SK-N-SH treated with all-trans-retinoic acid at 6 μM for 48 hours (cell line): ENCODE results near the gene RERE.
"Not testable (repeated sequence)": the region's sequence is repeated elsewhere in the genome, so short reads cannot be mapped to it uniquely, and the experiment has no call there.

Experiments
- ARNTL ChIP-seq: fragments of 450-650 bp; formaldehyde crosslinking; IDR thresholded peaks from 2 replicates; pipeline ENCODE4 v1.5.0; 2020; ENCODE audit warnings: low read depth, mild to moderate bottlenecking, moderate library complexity, borderline replicate concordance
- CSDC2 ChIP-seq: fragments of 250-450 bp; sonication (Bioruptor Pico); IDR thresholded peaks from 2 replicates; pipeline ENCODE4 v1.5.0; 2020; ENCODE audit warnings: mild to moderate bottlenecking, moderate library complexity
- CSRNP3 ChIP-seq: fragments of 250-450 bp; sonication (Bioruptor Pico); IDR thresholded peaks from 2 replicates; pipeline ENCODE4 v1.5.1; 2021; ENCODE audit warnings: mild to moderate bottlenecking, moderate library complexity
- TCF4 ChIP-seq: fragments of 250-450 bp; sonication (Bioruptor Pico); IDR thresholded peaks from 2 replicates; pipeline ENCODE4 v1.8.0; 2021; ENCODE audit warnings: mild to moderate bottlenecking, moderate library complexity, borderline replicate concordance
- TSHZ2 ChIP-seq: fragments of 250-450 bp; sonication (Bioruptor Pico); IDR thresholded peaks from 2 replicates; pipeline ENCODE4 v1.5.0; 2020; ENCODE audit warnings: mild to moderate bottlenecking, moderate library complexity
- ZC3H10 ChIP-seq: fragments of 250-450 bp; sonication (Bioruptor Pico); IDR thresholded peaks from 2 replicates; pipeline ENCODE4 v1.5.1; 2021; ENCODE audit warnings: mild to moderate bottlenecking, moderate library complexity
- ZFP3 ChIP-seq: fragments of 250-450 bp; sonication (Bioruptor Pico); IDR thresholded peaks from 2 replicates; pipeline ENCODE4 v1.5.0; 2020; ENCODE audit warnings: mild to moderate bottlenecking, moderate library complexity

GRCh38 chr1:8593292-8593691 lies 224.1 kb downstream of the RERE start:
- not testable (repeated sequence) for TF ChIP-seq ZC3H10 (CRISPR knock-in tag); ARNTL (CRISPR knock-in tag); TCF4 (CRISPR knock-in tag); ZFP3 (CRISPR knock-in tag); CSRNP3; TSHZ2 (CRISPR knock-in tag); CSDC2 (CRISPR knock-in tag)
